PC-3 (cell line): ENCODE results near the gene UCKL1. TPM values are rescaled to one million over a fixed set of nuclear protein-coding genes. Genes with fewer than 3 reads are reported as not detected.

ENCODE experiments used
- ATAC-seq: fragments of 200-7000 bp; cut with Tn5 transposase; 2 replicates; pipeline ENCODE4 v1.9.1; 2020; ENCODE audit warnings: mild to moderate bottlenecking, moderate library complexity
- BruUV-seq: library from RNA; stranded (reverse); fragments of 400-500 nt; replicated peaks from 2 replicates; lab custom pipeline; 2021; lab: Mats Ljungman, UMichigan
- CTCF ChIA-PET: fragments of 300-600 bp; sonication (Branson Sonifier 250); formaldehyde crosslinking; loops from one replicate; lab custom pipeline; 2022; ENCODE audit warnings: antibody characterized with exemption; lab: Charles Lee
- POLR2A ChIA-PET: fragments of 300-600 bp; sonication (Branson Sonifier 250); formaldehyde crosslinking; loops from one replicate; lab custom pipeline; 2022; ENCODE audit warnings: antibody characterized with exemption; ENCODE audit not compliant: unreplicated experiment; lab: Charles Lee
- DNase-seq: peaks from one replicate; pipeline ENCODE4 v3.0.0-alpha.2; 2015
- H2AFZ ChIP-seq: fragments of 300-600 bp; sonication (generic); 2 replicates; pipeline ENCODE4 v1.6.0; 2016; ENCODE audit warnings: antibody characterized with exemption, low read length
- H3F3A ChIP-seq: fragments of 300-600 bp; sonication (generic); one replicate; pipeline ENCODE4 v1.6.0; 2017; ENCODE audit warnings: antibody characterized with exemption, low read length, control low read depth, mild to moderate bottlenecking; ENCODE audit not compliant: unreplicated experiment
- H3K27ac ChIP-seq: fragments of 300-600 bp; sonication (generic); 2 replicates; pipeline ENCODE4 v1.5.1; 2016; ENCODE audit warnings: mild to moderate bottlenecking, low read length
- H3K27me3 ChIP-seq: fragments of 300-600 bp; sonication (generic); 2 replicates; pipeline ENCODE4 v1.6.1; 2016; ENCODE audit warnings: low read length, mixed read lengths
- H3K36me3 ChIP-seq: fragments of 300-600 bp; sonication (generic); 2 replicates; pipeline ENCODE4 v1.6.1; 2016; ENCODE audit warnings: low read depth, mixed run types, low read length, mixed read lengths
- H3K4me1 ChIP-seq: fragments of 300-600 bp; sonication (generic); 2 replicates; pipeline ENCODE4 v1.5.1; 2016; ENCODE audit warnings: low read length; ENCODE audit not compliant: insufficient read depth
- H3K4me2 ChIP-seq: fragments of 300-600 bp; sonication (generic); 2 replicates; pipeline ENCODE4 v1.6.0; 2016; ENCODE audit warnings: low read length
- H3K4me3 ChIP-seq: fragments of 300-600 bp; sonication (generic); 2 replicates; pipeline ENCODE4 v1.5.1; 2016; ENCODE audit warnings: mild to moderate bottlenecking, low read length, mixed read lengths
- H3K79me2 ChIP-seq: fragments of 300-600 bp; sonication (generic); 2 replicates; pipeline ENCODE4 v1.6.1; 2017; ENCODE audit warnings: low read length, mixed read lengths
- H3K9ac ChIP-seq: fragments of 300-600 bp; sonication (generic); 2 replicates; pipeline ENCODE4 v1.6.0; 2016; ENCODE audit warnings: mild to moderate bottlenecking, low read length
- H3K9me2 ChIP-seq: fragments of 300-600 bp; sonication (generic); replicated peaks from 2 replicates; pipeline ENCODE4 v1.6.1; 2016; ENCODE audit warnings: mixed run types, low read length, mixed read lengths
- H3K9me3 ChIP-seq: fragments of 300-600 bp; sonication (generic); 2 replicates; pipeline ENCODE4 v1.6.1; 2016; ENCODE audit warnings: low read length, mixed read lengths
- H4K20me1 ChIP-seq: fragments of 300-600 bp; sonication (generic); 2 replicates; pipeline ENCODE4 v1.6.1; 2016; ENCODE audit warnings: low read length, mixed read lengths
- EZH2 ChIP-seq: fragments of 300-600 bp; sonication (generic); IDR thresholded peaks from one replicate; pipeline ENCODE4 v1.6.1; 2017; ENCODE audit warnings: antibody characterized with exemption, mild to moderate bottlenecking, low read length; ENCODE audit not compliant: unreplicated experiment
- EZH2phosphoT487 ChIP-seq: fragments of 300-600 bp; sonication (generic); IDR thresholded peaks from 2 replicates; pipeline ENCODE4 v1.6.1; 2018; ENCODE audit warnings: mild to moderate bottlenecking, antibody characterized with exemption, low read length, borderline replicate concordance
- intact Hi-C: fragments of 100-400 bp; cut with micrococcal nuclease; formaldehyde crosslinking; loops from 2 replicates; pipeline ENCODE4 v1.9.0; 2023
- total RNA-seq: library from RNA; depleted of rRNA; stranded (reverse); fragments of >200 nt; gene quantifications from 2 replicates; pipeline ENCODE4 v1.2.3, GENCODE V29; 2014
- TF ChIP-seq, protein P1 (sequence below): fragments of 300-600 bp; sonication (generic); conservative IDR thresholded peaks from 2 replicates; pipeline ENCODE4 v1.5.1; 2017; ENCODE audit warnings: antibody characterized with exemption, low read depth, mild to moderate bottlenecking, low read length

UCKL1 gene
- total RNA-seq, 1 experiment from 2014 or later = 37.2 TPM

DNA sequence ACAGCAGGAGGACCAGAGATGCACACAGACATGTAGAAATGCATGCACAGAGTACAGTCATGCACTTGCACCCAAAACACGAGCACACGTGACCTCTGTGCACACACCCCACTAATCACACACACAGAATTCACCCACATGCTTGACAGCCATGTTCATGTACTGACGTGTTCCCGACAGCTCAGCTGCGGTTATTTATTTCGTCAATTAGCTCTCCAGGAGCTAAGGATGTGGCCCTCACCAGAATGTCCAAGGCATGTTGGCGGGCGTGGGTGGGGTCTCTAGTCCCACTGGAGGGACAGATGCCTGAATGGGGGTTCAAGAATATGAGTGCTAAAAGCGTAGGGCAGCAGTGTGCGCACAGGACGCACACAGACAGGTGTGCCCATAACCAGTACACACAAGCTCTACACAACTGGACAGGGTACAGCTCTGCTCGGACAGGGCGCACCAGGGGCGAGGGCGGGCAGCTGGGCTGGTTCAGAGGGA is 24.1 kb upstream of the UCKL1 start:
- ChIA-PET CTCF (interaction anchor here (0.6 to 1.7 kb wide), 5 partner anchors 58 to 442 kb away, joined by 3 to 6 read pairs (median 3); no protein-coding TSS in a partner anchor), POLR2A (interaction anchor here (0.5 to 0.7 kb wide), 6 partner anchors 21 to 460 kb away, joined by 3 to 7 read pairs (median 3); partner anchors contain the start of genes TCEA2 and TPD52L2)
- no peaks in the 10 kb centered on the region for H3K9me2 ChIP-seq
- peaks cover 33% of the 10 kb centered on the region for H3K79me2 ChIP-seq
- ATAC-seq (peak; percentile 5), DNase-seq (no peak)
- peaks cover 13% of the 10 kb centered on the region; the same call in 1 of the 2 replicates for H3K36me3 ChIP-seq
- BruUV-seq = TSS peak; percentile 40
- no peaks in the 10 kb centered on the region for H4K20me1 ChIP-seq
- H3F3A ChIP-seq = peaks cover 3% of the 10 kb centered on the region
- H3K9ac ChIP-seq = peak overlapping the region; percentile 93
- H3K27ac ChIP-seq = peak overlapping the region; percentile 24
- no peaks in the 10 kb centered on the region for H3K27me3 ChIP-seq
- intact Hi-C loops = no loop called here
- peaks cover 28% of the 10 kb centered on the region for H3K4me1 ChIP-seq
- H3K4me2 ChIP-seq = peak overlapping the region; percentile 96
- H3K9me3 ChIP-seq = no peaks in the 10 kb centered on the region
- TF ChIP-seq EZH2phosphoT487 (no peak), EZH2 (no peak)
- TF ChIP-seq, protein P1, sequence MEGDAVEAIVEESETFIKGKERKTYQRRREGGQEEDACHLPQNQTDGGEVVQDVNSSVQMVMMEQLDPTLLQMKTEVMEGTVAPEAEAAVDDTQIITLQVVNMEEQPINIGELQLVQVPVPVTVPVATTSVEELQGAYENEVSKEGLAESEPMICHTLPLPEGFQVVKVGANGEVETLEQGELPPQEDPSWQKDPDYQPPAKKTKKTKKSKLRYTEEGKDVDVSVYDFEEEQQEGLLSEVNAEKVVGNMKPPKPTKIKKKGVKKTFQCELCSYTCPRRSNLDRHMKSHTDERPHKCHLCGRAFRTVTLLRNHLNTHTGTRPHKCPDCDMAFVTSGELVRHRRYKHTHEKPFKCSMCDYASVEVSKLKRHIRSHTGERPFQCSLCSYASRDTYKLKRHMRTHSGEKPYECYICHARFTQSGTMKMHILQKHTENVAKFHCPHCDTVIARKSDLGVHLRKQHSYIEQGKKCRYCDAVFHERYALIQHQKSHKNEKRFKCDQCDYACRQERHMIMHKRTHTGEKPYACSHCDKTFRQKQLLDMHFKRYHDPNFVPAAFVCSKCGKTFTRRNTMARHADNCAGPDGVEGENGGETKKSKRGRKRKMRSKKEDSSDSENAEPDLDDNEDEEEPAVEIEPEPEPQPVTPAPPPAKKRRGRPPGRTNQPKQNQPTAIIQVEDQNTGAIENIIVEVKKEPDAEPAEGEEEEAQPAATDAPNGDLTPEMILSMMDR = no peak
- peak overlapping the region; percentile 99 for H3K4me3 ChIP-seq
- peak overlapping the region; percentile 79 for H2AFZ ChIP-seq

DNA sequence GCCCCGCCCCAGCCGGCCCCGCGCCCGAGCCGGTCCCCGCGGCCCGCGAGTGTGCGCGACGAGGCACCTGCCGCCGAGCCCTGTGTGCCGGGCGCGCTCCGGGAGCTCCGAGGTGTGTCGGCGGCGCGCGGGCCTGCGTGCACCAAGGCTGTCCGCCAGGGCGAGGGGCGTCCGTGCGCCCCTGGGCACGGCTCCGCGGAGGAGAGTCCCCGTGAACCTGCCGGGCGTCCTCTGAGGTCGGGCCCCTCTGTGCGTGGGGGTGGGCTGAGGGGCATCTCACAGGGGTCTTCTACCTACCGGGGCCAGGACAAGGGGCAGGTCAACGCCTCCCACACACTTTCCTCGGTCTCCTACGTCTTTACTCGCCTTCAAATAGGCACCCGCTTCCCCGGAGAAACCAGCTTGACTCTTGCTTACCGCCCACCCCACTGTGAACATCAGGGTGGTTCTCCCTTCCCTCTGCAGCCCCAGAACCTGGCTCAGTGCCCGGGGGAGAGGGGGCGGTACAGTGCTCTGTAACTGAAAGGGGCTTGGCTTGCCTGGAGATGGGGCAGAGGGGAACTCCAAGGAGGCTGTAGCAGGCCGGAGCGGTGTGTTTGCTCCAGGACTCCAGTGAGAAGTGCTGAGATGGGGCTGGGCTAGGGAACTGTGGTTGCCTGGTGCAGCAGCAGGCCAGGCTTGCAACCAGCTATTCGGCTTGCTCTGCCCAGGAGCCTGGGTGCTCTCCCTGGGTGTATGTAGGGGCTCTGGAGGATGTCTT is 23.5 kb upstream of the UCKL1 start, which contains the start of gene SAMD10:
Gene SAMD10 (minus strand): TSS at position 86 of the 760 bp plus-strand sequence. CDS start 175 bp downstream, outside the sequence.
- peaks cover 3% of the 10 kb centered on the region for H3F3A ChIP-seq
- no peaks in the 10 kb centered on the region for H3K9me2 ChIP-seq
- POLR2A ChIA-PET = interaction anchor here (0.6 kb wide), 1 partner anchor 114 kb away, joined by 3 read pairs; no protein-coding TSS in a partner anchor
- peak within 1 kb of the TSS; percentile 93 for H3K9ac ChIP-seq
- H3K4me3 ChIP-seq = peak within 1 kb of the TSS; percentile 99
- peaks cover 33% of the 10 kb centered on the region for H3K79me2 ChIP-seq
- peak within 1 kb of the TSS; percentile 90 for H2AFZ ChIP-seq
- peak; percentile 27 for ATAC-seq
- no peaks in the 10 kb centered on the region for H4K20me1 ChIP-seq
- H3K9me3 ChIP-seq = no peaks in the 10 kb centered on the region
- CTCF ChIA-PET = interaction anchor here (0.8 to 1.7 kb wide), 2 partner anchors 59 to 60 kb away, joined by 3 to 6 read pairs; no protein-coding TSS in a partner anchor
- intact Hi-C loops = no loop called here
- H3K36me3 ChIP-seq = peaks cover 7% of the 10 kb centered on the region; the same call in 1 of the 2 replicates
- peak within 1 kb of the TSS; percentile 46 for H3K27ac ChIP-seq
- H3K27me3 ChIP-seq = no peaks in the 10 kb centered on the region
- peak; percentile 54 for DNase-seq
- peak within 1 kb of the TSS; percentile 97 for H3K4me2 ChIP-seq
- peaks cover 28% of the 10 kb centered on the region for H3K4me1 ChIP-seq
- TF ChIP-seq EZH2phosphoT487 (no peak), EZH2 (no peak)
- TF ChIP-seq, protein P1 = no peak; the same call in 1 of the 2 replicates
- no TSS peak for BruUV-seq
